ENCODE measurements around the gene UGT1A8.
"Not testable (repeated sequence)": the region's sequence is repeated elsewhere in the genome, so short reads cannot be mapped to it uniquely, and the experiment has no call there.

Gene UGT1A8

DNA sequence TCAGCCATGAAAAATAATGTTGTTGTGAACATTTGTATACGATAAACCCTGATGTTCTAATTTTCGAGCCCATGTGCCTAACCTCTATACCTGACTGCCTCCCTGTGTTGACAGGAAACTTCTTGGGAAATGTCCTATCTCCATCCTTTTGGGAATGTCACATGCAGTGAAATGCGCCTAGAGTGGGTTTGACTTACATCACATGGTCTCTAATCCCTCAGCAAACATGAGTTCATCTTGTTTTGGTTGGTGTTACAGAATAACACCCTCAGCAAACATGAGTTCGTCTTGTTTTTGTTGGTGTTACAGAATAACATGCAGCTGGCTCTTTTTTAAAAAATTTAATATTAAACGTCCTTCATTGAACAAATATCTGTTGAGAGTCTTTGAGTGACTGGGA, 70.9 kb downstream of the UGT1A8 start:
- DNase-seq (ENCODE audit: low read depth), result no peak

DNA sequence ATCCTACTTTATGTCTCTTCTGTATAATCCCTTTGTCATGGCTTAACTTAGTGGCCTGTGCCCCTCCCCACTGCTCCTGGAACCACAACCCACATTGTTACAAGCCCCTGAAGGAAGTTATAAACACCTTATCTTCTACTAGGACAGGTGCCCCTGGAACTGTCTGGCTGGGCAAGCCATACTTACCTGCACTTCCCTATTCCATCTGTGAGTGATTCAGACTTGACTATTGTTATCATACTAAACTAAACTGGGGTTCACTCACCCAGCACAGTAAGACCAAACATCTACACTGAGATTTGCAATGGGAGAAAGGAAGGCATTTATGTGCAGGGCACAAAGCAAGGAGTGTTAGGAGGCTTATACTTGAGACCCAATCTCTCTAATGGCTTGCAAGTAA, 71.6 kb downstream of the UGT1A8 start:
- DNase-seq (ENCODE audit: low read depth), result no peak

DNA sequence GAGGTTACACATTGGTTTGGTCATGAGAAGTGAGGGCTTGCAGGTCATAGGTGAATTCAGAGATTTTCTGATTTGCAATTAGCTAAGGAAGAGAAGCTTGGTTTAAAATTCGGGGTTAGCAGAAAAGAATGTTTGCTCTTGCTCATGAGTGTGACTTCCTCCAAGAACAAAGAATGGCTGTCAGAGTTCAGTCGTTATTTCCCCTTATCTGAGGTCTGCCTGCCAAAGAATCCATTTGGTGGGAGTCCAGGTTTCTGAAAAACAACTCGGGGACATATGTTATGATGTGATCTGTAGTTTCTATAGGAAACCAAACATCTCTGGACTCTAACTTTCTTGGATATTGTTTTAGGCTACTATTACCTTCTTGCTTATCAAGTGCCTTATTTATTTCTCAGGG, 72.1 kb downstream of the UGT1A8 start:
- no peak for DNase-seq (ENCODE audit: low read depth)

DNA sequence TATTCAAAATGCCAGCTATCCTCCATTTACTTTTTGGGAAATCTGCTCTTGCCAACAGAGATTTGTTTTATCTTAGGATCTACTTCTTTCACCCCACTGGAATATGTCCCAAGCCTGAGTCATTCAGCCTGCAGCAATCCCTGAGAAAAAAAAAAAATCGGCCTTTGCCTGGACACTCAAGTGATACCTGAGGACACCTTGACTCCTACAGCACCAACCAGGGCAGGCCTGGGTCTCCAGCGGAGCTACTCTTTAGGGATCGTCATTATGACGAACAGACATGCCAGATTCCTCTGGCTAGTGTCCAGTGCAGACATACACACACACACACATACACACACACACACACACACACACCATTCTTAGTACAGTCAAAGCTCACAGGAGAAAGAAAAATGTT, 73.0 kb downstream of the UGT1A8 start:
- peak; percentile 70 for DNase-seq (ENCODE audit: low read depth)

DNA sequence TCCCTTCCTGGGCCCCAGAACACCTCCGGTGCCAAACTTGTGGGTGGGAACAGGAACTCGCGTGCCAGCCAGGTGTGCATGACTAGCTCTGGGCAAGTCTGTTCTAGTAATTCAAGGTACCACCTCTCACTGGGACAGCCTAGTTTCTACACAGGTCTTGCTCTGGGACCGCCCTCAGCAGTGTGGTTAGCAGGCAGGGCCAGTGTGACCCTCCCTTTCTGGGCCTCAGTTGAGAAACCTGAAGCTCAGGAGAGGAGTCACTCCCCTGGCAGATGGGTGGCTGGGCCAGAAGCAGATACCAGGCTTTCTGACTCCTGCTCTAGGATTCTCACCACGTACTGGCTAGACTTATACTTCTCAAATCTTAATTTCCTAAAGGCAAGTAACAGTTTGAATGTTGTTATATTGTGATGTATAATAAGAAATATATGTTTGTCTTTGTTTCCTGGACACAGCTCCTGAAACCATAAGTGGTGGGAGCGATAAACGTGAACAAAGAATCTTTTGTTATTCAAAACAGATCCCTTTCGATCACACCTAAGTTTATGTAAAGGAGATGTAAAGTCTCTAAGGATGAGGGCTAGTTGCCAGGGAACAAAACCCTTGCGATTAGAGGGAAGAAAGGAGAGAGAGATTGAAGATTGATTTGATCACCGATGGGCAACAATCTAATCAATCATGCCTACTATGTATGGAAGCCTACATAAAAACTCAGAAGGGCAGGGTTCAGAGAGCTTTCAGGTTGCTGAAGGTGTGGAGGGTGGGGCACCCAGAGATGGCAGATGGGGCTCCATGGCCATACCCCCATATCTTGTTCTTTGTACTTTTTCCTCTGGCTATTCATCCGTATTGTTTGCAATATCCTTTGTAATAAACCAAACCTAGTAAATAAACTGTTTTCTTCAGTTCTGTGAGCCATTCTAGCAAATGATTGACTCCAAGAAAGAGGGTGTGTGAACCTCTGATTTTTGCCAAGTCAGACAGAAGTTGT, 74.3 kb downstream of the UGT1A8 start:
- no peak for DNase-seq (ENCODE audit: low read depth)

DNA sequence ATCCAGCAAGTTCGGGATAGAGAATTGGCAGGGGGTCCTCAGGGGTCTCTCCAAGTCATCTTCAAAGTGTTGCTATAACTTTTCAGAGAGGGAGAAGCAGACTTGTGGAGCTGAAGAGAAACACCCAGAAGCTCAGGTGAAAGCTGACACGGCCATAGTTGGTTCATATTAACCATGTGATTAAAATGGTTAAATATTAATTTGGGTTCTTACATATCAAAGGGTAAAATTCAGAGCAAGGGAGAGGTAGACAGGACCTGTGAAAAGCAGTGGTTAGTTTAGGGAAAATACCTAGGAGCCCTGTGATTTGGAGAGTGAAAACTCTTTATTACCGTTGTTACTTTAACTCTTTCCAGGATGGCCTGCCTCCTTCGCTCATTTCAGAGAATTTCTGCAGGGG, 75.2 kb downstream of the UGT1A8 start, which contains the start of gene UGT1A6:
Gene UGT1A6 (plus strand): TSS at position 243 of the 400 bp plus-strand sequence. CDS start 115 bp downstream, at position 358.
- DNase-seq (ENCODE audit: low read depth), result no peak

DNA sequence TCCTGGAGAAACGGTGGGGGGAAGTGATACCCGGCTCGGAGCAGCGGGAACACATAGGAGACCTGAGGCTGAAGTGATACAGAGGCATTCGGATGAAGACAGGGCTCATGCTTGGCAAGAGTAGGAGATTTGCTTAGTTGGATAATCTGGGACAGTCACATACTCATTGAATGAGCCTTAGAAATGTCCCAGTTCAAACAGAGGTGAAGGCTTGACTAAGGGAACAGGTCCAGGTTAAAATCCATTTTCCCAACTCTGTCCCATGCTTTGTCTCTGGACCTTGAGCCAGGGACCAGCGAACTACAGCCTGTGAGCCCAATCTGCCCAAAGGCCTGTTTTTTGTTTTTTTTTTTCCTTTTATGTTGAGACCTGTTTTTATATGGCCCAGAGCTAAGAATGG, 76.5 kb downstream of the UGT1A8 start:
- DNase-seq (ENCODE audit: low read depth), result peak; percentile 24

DNA sequence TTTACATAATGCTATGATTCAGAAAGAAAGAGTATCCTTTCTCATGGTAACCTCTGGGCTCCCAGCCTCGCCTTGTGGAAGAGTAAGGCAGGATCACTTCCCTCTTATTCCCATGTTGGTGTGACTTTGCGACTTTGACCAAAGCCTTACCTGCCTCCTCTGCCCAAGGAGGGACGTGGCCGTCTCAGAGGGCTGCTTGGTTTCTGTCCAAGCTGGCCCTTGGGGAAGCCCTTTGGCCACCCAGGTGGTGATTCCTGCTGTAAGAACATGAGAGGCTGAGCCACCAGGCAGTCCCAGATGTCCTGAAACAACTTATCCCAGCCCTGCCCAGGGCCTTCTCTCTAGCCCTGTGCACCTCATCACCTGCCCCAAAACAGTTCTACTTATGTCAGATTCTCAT, 81.3 kb downstream of the UGT1A8 start:
- DNase-seq (ENCODE audit: low read depth), result no peak

DNA sequence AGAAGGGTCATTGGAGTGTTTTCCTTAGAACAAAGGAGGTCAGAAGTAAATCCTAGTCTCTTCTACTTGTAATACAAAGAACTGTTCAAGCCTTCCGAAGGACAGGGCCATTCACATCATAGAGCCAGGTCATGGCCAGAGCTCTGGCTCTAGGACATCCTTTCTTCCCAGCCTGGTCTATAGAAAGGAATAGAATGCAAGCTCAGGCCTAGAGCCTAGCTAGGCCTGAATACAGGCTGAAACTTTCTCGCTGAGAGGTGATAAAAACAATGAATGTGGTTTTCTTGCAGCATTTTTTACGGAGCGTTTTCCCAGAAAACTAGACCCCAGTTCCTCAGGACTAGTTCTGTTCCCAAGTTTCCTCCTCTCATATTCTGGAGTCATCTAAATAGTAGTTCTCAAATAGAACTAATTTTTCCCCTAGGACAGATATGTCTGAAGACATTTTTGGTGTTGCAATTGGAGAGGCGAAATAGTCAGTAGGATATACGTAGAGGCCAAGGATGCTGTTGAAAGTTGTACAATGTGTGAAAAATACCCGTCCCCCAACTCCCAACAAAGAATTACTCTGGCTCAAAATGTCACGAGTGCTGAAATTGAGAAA, 82.1 kb downstream of the UGT1A8 start:
- DNase-seq (ENCODE audit: low read depth), result no peak

DNA sequence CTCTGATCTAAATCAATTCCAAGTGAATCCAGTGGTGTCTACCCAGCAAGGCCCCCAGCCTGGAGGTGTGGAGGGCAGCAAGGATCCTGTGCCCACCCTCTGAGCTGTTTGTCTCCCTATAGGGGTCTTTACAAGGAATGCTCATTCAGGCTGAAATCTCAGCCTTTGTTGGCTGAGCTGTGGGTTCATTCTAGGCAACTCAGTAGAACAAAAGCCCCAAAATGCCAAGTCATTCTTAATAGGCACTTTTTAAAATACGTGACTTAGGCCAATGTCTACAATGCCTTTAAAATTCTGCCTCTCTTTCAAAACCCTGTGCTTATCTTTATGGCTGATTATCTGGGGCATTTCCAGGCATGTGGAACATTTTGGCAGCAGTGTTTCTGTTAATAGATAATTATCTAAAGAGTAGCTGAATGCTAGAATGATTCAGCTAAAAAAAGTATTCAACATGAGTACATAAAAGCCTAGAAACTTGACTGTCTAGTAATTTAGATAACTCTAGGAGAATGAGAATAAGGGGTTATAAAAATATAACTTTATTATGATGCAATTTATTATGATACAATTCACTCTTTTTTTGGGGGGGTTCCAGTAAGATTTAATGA, 82.7 kb downstream of the UGT1A8 start:
- DNase-seq (ENCODE audit: low read depth), result peak; percentile 98

DNA sequence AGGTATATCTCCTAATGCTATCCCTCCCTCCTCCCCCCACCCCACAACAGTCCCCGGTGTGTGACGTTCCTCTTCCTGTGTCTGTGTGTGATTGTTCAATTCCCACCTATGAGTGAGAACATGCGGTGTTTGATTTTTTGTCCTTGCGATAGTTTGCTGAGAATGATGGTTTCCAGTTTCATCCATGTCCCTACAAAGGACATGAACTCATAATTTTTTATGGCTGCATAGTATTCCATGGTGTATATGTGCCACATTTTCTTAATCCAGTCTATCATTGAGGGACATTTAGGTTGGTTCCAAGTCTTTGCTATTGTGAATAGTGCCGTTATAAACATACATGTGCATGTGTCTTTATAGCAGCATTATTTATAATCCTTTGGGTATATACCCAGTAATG, 83.4 kb downstream of the UGT1A8 start:
- not testable (repeated sequence) for DNase-seq (ENCODE audit: low read depth)

DNA sequence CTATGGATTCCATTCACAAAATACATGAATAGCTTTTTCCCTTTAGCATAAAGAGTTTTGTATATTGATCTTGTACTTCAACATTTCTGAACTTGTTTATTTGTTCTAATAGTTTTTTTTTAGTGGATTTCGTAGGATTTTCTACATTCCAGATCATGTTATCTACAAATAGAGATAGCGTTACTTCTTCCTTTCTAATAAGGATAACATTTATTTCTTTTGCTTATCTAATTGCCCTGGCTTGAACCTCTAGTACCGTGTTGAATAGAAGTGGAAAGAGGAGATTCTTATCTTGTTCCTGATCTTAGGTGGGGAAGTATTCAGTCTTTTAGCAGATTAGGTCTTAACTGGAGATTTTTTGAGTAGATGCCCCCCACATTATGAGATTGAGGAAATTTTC, 84.8 kb downstream of the UGT1A8 start:
- DNase-seq (ENCODE audit: low read depth), result no peak

DNA sequence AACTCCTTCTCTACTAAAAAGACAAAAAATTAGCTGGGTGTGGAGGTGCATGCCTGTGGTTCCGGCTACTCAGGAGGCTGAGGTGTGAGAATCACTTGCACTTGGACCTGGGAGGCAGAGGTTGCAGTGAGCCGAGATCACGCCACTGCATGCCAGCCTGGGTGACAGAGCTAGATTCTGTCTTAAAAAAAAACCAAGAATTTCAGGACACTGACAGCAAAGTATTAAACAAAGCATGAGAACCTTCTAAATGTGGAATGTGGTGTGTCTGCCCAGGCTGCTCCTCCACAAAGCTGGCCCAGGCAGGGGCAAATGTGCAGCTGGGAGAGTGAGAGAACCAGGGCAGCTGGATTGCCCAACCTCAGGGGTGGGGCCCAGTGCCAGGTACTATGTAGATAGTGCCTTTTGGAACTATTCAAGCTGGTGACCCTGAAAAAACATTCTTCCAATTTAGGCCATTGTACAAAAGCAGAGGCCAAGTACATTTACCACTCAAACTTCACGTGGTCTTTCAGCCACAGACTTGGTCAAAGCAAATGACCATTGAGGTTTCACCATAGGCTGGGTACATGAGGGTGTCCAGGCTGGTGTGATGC, 88.6 kb downstream of the UGT1A8 start:
- DNase-seq (ENCODE audit: low read depth), result peak; percentile 87

DNA sequence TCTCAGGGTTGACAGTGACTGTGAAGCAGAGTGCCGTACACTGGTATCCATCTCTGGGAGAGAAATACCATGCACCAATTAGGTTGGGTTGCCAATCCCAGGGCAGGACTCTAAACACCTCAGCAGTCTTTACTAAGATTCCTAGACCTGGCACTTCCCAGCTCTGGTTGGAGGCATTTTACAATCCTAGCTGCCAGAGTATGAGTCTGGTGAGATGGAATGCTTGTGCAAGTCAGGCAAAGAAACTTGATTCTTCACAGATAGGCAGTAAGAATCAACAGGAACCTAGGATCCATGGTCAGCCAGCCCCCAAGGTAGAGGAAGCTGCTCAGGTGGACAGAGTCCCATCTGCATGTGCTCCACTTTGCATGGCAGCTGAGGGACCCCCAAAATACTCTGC, 89.3 kb downstream of the UGT1A8 start:
- DNase-seq (ENCODE audit: low read depth), result peak; percentile 85

DNA sequence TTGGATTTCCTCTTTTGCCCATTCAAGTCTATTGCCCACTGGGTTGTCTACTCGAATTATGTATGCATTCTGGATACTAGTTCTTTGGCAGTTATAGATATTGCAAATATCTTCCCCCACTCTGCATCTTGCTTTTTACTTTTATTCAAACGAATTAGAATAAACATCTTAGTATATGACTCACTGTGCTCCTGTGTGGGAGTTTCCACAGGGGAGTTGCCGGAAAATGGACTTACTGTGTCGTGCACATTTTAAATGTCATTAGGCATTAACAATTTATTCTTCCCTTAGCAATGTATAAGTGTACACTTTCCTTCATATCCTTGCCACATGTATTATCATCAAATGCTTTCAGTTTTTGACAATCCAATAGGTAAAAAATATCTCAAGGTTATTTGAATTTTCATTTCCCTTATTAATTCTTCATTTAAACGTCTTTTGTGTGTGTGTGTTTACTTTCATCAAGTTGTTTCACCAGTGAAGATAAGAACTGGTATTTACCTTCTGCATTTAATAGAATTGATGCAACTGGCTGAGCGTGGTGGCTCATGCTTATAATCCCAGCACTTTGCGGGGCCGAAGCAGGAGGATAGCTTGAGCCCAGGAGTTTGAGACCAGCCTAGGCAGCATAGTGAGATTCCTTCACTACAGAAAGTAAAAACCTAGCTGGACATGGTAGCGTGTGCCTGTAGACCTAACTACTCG, 90.7 kb downstream of the UGT1A8 start:
- DNase-seq (ENCODE audit: low read depth), result peak; percentile 57

DNA sequence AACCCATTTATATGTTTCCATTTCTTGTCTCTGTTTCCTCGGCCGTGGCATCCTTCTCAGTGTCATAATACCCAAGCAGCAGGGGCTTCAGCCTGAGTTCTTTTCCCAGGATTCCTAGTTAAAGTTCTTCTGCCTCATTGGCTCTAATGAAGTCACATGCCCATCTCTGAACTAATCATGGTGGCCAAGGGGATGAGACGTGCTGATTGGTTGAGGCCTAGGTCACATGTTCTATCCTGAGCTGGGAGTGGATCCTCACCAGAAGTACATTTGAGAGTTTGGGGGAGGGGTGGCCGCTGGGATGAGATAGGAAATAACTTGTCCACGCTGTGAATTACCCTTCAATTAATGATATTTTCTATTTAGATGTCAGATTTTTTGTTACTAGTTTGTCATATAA, 91.5 kb downstream of the UGT1A8 start:
- DNase-seq (ENCODE audit: low read depth), result no peak

DNA sequence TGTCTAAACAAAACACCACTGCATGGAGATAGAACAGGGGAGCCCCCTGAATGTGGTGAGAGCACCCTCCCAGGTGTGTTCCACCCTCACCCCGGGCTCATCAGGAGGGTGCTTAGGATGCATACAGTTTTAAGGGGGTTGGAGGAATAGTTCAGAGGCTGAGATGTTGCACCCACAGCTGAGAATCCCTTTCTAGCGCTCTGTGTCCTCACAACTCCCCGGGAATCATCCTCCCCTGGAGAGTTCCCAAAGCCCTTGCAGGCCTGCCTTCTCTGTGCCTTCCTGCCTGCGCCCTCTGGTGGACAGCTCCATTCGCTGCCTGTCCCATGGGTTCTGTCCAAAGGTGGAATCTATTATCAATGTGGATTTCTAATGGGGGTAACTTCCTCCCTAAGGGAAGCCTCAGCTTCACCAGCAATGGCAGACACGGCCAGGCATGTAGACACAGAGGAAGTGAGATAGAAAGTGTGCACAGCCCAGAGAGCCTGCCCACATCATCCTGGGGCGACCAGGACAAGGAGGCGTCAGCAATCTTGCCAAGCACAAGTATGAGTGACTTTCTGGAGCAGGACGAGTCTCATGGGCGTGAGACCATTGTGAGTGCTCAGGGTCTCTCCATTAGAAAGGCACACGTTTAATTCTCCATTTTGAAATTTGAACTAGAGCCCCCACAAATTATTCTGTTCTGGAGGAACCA, 94.0 kb downstream of the UGT1A8 start:
- DNase-seq (ENCODE audit: low read depth), result peak; percentile 88

DNA sequence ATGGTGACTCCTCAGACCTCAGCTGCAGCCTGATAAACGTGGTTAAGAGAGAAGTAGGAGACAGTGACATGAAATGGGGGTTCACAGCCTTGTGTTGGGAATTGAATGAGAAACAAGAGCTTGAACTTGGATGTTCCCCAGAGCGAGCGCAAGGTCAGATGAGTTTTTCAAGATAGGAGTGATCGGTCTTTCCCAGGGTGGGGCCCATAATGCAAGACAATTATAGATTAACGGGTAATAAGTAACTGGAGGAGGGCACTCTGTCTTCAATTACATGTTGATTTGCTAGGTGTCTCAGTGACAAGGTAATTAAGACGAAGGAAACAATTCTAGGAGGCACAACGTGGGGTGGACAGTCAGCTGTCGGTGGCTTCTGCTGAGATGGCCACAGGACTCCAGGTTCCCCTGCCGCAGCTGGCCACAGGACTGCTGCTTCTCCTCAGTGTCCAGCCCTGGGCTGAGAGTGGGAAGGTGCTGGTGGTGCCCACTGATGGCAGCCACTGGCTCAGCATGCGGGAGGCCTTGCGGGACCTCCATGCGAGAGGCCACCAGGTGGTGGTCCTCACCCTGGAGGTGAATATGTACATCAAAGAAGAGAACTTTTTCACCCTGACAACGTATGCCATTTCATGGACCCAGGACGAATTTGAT, 95.3 kb downstream of the UGT1A8 start, which contains the start of gene UGT1A5:
Gene UGT1A5 (plus strand): TSS at position 297 of the 651 bp plus-strand sequence. CDS start 85 bp downstream, at position 382.
- no peak for DNase-seq (ENCODE audit: low read depth)

DNA sequence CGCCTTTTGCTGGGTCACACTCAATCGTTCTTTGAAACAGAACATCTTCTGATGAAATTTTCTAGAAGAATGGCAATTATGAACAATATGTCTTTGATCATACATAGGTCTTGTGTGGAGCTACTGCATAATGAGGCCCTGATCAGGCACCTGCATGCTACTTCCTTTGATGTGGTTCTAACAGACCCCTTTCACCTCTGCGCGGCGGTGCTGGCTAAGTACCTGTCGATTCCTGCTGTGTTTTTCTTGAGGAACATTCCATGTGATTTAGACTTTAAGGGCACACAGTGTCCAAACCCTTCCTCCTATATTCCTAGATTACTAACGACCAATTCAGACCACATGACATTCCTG, 95.8 kb downstream of the UGT1A8 start:
- DNase-seq (ENCODE audit: low read depth), result no peak

DNA sequence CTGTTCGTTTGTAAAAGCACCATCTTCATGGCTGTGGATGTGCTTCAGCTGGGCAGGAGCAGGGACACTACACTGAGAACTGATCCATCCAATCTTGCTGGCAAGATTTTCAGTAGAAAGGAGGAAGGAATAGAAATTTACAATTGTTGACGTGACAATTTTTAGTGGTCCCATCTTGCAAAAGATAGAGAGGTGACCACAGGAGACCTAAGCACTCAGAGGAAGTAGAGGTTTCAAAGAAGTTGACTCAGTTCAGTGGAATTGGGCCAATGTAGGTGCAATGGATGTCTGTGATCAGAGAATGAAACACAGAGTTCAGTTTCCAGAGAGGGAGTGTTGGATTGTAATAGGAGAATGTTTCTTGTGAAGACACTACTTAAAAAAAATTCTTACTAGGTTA, 96.7 kb downstream of the UGT1A8 start:
- no peak for DNase-seq (ENCODE audit: low read depth)

DNA sequence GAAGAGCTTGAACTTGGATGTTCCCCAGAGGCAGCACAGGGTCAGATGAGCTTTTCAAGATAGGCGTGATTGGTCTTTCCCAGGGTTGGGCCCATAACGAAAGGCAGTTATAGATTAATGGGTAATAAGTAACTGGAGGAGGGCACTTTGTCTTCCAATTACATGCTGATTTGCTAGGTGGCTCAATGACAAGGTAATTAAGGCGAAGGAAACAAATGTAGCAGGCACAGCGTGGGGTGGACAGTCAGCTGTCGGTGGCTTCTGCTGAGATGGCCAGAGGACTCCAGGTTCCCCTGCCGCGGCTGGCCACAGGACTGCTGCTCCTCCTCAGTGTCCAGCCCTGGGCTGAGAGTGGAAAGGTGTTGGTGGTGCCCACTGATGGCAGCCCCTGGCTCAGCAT, 101.1 kb downstream of the UGT1A8 start, which contains the start of gene UGT1A4:
Gene UGT1A4 (plus strand): TSS at position 185 of the 400 bp plus-strand sequence. CDS start 85 bp downstream, at position 270.
- DNase-seq (ENCODE audit: low read depth), result no peak
